SK-N-SH treated with all-trans-retinoic acid at 6 μM for 48 hours (cell line): ENCODE data around the gene INPP4B.

ENCODE experiments used
- ATAC-seq: fragments of 200-7000 bp; cut with Tn5 transposase; 3 replicates; pipeline ENCODE4 v1.9.1; 2020; ENCODE audit warnings: mild to moderate bottlenecking, moderate library complexity
- ARNTL ChIP-seq: fragments of 450-650 bp; formaldehyde crosslinking; IDR thresholded peaks from 2 replicates; pipeline ENCODE4 v1.5.0; 2020; ENCODE audit warnings: low read depth, mild to moderate bottlenecking, moderate library complexity, borderline replicate concordance
- BACH2 ChIP-seq: fragments of 250-450 bp; sonication (Bioruptor Pico); IDR thresholded peaks from 2 replicates; pipeline ENCODE4 v1.9.0; 2021; ENCODE audit warnings: mild to moderate bottlenecking, borderline replicate concordance
- CREB5 ChIP-seq: fragments of 250-450 bp; sonication (Bioruptor Pico); IDR thresholded peaks from 2 replicates; pipeline ENCODE4 v1.5.1; 2020; ENCODE audit warnings: low read depth, mild to moderate bottlenecking, moderate library complexity
- CSDC2 ChIP-seq: fragments of 250-450 bp; sonication (Bioruptor Pico); IDR thresholded peaks from 2 replicates; pipeline ENCODE4 v1.5.0; 2020; ENCODE audit warnings: mild to moderate bottlenecking, moderate library complexity
- CSRNP3 ChIP-seq: fragments of 250-450 bp; sonication (Bioruptor Pico); IDR thresholded peaks from 2 replicates; pipeline ENCODE4 v1.5.1; 2021; ENCODE audit warnings: mild to moderate bottlenecking, moderate library complexity
- ESRRG ChIP-seq: fragments of 250-450 bp; sonication (Bioruptor Pico); IDR thresholded peaks from 2 replicates; pipeline ENCODE4 v1.6.1; 2021; ENCODE audit warnings: mild to moderate bottlenecking
- GLIS3 ChIP-seq: fragments of 250-450 bp; sonication (Bioruptor Pico); IDR thresholded peaks from 2 replicates; pipeline ENCODE4 v1.5.0; 2020; ENCODE audit warnings: mild to moderate bottlenecking, moderate library complexity
- ISL1 ChIP-seq: fragments of 250-450 bp; sonication (Bioruptor Pico); IDR thresholded peaks from 2 replicates; pipeline ENCODE4 v2.1.2; 2022; ENCODE audit warnings: mild to moderate bottlenecking, moderate library complexity
- OSR1 ChIP-seq: fragments of 250-450 bp; sonication (Bioruptor Pico); IDR thresholded peaks from 2 replicates; pipeline ENCODE4 v1.8.0; 2022; ENCODE audit warnings: moderate library complexity, mild to moderate bottlenecking, inconsistent platforms
- PATZ1 ChIP-seq: fragments of 250-450 bp; sonication (Bioruptor Pico); IDR thresholded peaks from 2 replicates; pipeline ENCODE4 v1.8.0; 2020; ENCODE audit warnings: mild to moderate bottlenecking, moderate library complexity, borderline replicate concordance
- POU6F1 ChIP-seq: fragments of 250-450 bp; sonication (Bioruptor Pico); IDR thresholded peaks from 2 replicates; pipeline ENCODE4 v1.8.0; 2021; ENCODE audit warnings: low read depth, mild to moderate bottlenecking, moderate library complexity, borderline replicate concordance
- PPARA ChIP-seq: fragments of 250-450 bp; sonication (Bioruptor Pico); IDR thresholded peaks from 2 replicates; pipeline ENCODE4 v1.5.0; 2020; ENCODE audit warnings: mild to moderate bottlenecking, borderline replicate concordance
- RARB ChIP-seq: fragments of 250-450 bp; sonication (Bioruptor Pico); IDR thresholded peaks from 2 replicates; pipeline ENCODE4 v1.8.0; 2021; ENCODE audit warnings: mild to moderate bottlenecking, moderate library complexity
- SNAI2 ChIP-seq: fragments of 250-450 bp; sonication (Bioruptor Pico); IDR thresholded peaks from 2 replicates; pipeline ENCODE4 v1.5.0; 2020; ENCODE audit warnings: mild to moderate bottlenecking, moderate library complexity
- TCF4 ChIP-seq: fragments of 250-450 bp; sonication (Bioruptor Pico); IDR thresholded peaks from 2 replicates; pipeline ENCODE4 v1.8.0; 2021; ENCODE audit warnings: mild to moderate bottlenecking, moderate library complexity, borderline replicate concordance
- TOX ChIP-seq: fragments of 250-450 bp; sonication (Bioruptor Pico); IDR thresholded peaks from 2 replicates; pipeline ENCODE4 v1.8.0; 2021; ENCODE audit warnings: mild to moderate bottlenecking, moderate library complexity, borderline replicate concordance
- ZC3H10 ChIP-seq: fragments of 250-450 bp; sonication (Bioruptor Pico); IDR thresholded peaks from 2 replicates; pipeline ENCODE4 v1.5.1; 2021; ENCODE audit warnings: mild to moderate bottlenecking, moderate library complexity
- ZFP3 ChIP-seq: fragments of 250-450 bp; sonication (Bioruptor Pico); IDR thresholded peaks from 2 replicates; pipeline ENCODE4 v1.5.0; 2020; ENCODE audit warnings: mild to moderate bottlenecking, moderate library complexity
- ZFP30 ChIP-seq: fragments of 450-650 bp; formaldehyde crosslinking; IDR thresholded peaks from 2 replicates; pipeline ENCODE4 v1.5.0; 2022; ENCODE audit warnings: mild to moderate bottlenecking, moderate library complexity
- ZNF565 ChIP-seq: fragments of 450-650 bp; formaldehyde crosslinking; conservative IDR thresholded peaks from 2 replicates; pipeline ENCODE4 v1.5.0; 2020; ENCODE audit warnings: low read depth, mild to moderate bottlenecking, moderate library complexity
- ZNF70 ChIP-seq: fragments of 450-650 bp; formaldehyde crosslinking; IDR thresholded peaks from 2 replicates; pipeline ENCODE4 v1.5.0; 2020; ENCODE audit warnings: mild to moderate bottlenecking, moderate library complexity
- ZNF8 ChIP-seq: fragments of 450-650 bp; formaldehyde crosslinking; IDR thresholded peaks from 2 replicates; pipeline ENCODE4 v1.5.0; 2020; ENCODE audit warnings: mild to moderate bottlenecking, moderate library complexity

INPP4B gene

GRCh38 chr4:142272452-142272851 is 573.6 kb downstream of the INPP4B start:
- no peak for TF ChIP-seq ZNF70 (CRISPR knock-in tag)
- no peak for TF ChIP-seq PPARA
- TF ChIP-seq ZNF8: no peak
- no peak for ATAC-seq

- TF ChIP-seq ZNF8 (no peak), ZFP30 (CRISPR knock-in tag) (no peak), PATZ1 (CRISPR knock-in tag) (no peak), ZNF70 (CRISPR knock-in tag) (no peak), CREB5 (CRISPR knock-in tag) (no peak), ARNTL (no peak), POU6F1 (no peak), ZC3H10 (CRISPR knock-in tag) (no peak), OSR1 (CRISPR knock-in tag) (no peak), GLIS3 (no peak), PPARA (no peak), BACH2 (no peak), ISL1 (CRISPR knock-in tag) (no peak)
- no peak for ATAC-seq
These were observed 574.3 kb downstream of the INPP4B start for GRCh38 chr4:142271832-142272231.

- peak; percentile 31; the same call in 2 of the 3 replicates for ATAC-seq
- TF ChIP-seq ZNF565 (CRISPR knock-in tag): no peak
- no peak for TF ChIP-seq ZFP30 (CRISPR knock-in tag)
- TF ChIP-seq CREB5 (CRISPR knock-in tag): no peak
- no peak for TF ChIP-seq CSRNP3 (CRISPR knock-in tag)
- TF ChIP-seq CSDC2 (CRISPR knock-in tag): no peak
- TF ChIP-seq ISL1 (CRISPR knock-in tag): no peak; the same call in 1 of the 2 replicates
- TF ChIP-seq ESRRG: no peak
- TF ChIP-seq ZC3H10 (CRISPR knock-in tag): no peak
- TF ChIP-seq PPARA: no peak
- TF ChIP-seq TOX (CRISPR knock-in tag): no peak
- no peak for TF ChIP-seq RARB (CRISPR knock-in tag)
- no peak for TF ChIP-seq SNAI2 (CRISPR knock-in tag)
- TF ChIP-seq PATZ1 (CRISPR knock-in tag): no peak
These were observed 579.0 kb downstream of the INPP4B start for GRCh38 chr4:142267101-142267500.

- TF ChIP-seq SNAI2 (CRISPR knock-in tag) (no peak), ZNF70 (CRISPR knock-in tag) (no peak), BACH2 (no peak), TCF4 (CRISPR knock-in tag) (no peak), CSDC2 (CRISPR knock-in tag) (no peak), CSRNP3 (CRISPR knock-in tag) (no peak), ARNTL (no peak), POU6F1 (no peak), ZC3H10 (CRISPR knock-in tag) (no peak), OSR1 (CRISPR knock-in tag) (no peak), GLIS3 (no peak), PPARA (no peak), ZFP3 (CRISPR knock-in tag) (no peak), ZNF8 (no peak), ESRRG (no peak), TOX (CRISPR knock-in tag) (no peak), RARB (CRISPR knock-in tag) (no peak)
- ATAC-seq: peak; percentile 50
These were observed 580.2 kb downstream of the INPP4B start for GRCh38 chr4:142265946-142266345.
